Ishikawa (cell line): ENCODE results near the gene CAPRIN1.

ENCODE experiments used
- CREB1 ChIP-seq: IDR thresholded peaks from 2 replicates; pipeline ENCODE4 v1.6.1; 2012; ENCODE audit warnings: low read depth
- EGR1 ChIP-seq: IDR thresholded peaks from 2 replicates; pipeline ENCODE4 v1.6.1; 2012
- EP300 ChIP-seq: IDR thresholded peaks from 2 replicates; pipeline ENCODE4 v1.6.1; 2012; ENCODE audit warnings: borderline replicate concordance
- RAD21 ChIP-seq: IDR thresholded peaks from 2 replicates; pipeline ENCODE4 v1.6.1; 2012; ENCODE audit warnings: low read depth
- TAF1 ChIP-seq: IDR thresholded peaks from 2 replicates; pipeline ENCODE4 v1.6.1; 2012; ENCODE audit warnings: low read depth, mild to moderate bottlenecking
- TCF12 ChIP-seq: IDR thresholded peaks from 2 replicates; pipeline ENCODE4 v1.6.1; 2012; ENCODE audit warnings: low read depth
- YY1 ChIP-seq: IDR thresholded peaks from 2 replicates; pipeline ENCODE4 v1.6.1; 2012; ENCODE audit warnings: low read depth
- ZBTB7A ChIP-seq: IDR thresholded peaks from 2 replicates; pipeline ENCODE4 v1.6.1; 2012; ENCODE audit warnings: low read depth
- TF ChIP-seq, protein P1 (sequence below): IDR thresholded peaks from 2 replicates; pipeline ENCODE4 v1.6.1; 2012; ENCODE audit warnings: low read depth, mild to moderate bottlenecking

DNA sequence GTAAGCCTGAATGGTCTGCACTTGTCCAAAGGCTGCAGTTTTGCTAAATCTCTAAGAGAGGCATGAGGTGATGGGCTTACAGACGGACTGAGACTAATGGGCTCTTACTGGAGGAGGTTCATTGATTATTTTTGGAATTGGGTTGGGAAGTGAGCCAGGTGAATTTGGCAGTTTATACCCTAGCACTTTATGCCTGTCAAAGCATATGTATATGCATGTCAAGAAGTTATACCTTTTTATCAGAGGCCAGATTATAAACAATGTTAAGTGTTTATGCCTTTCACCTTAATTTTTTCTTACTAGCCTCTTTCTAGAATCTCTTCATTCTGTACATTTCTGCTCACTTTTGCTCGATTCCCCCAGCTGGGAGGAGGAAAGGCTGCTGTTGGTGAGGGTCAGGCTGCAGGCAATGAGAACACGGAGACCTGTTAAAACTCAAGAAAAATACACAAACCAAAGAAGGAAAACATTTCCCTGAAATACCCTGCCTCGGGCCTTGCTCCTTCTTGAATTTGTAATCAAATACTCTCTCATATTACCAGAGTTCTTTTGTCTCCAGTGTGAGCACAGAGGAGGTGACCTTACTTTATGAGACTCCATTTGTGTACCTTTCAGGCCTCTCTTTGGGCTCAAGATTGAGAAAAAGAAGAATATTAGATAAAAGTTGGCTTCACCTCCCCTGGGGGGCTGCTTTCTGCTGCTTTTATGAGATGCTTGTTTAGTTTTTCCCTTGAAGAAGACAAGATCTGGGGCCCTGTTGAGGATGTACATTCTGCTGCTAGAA, 73.5 kb downstream of the CAPRIN1 start:
- TF ChIP-seq TCF12 (no peak), EP300 (no peak), EGR1 (no peak), RAD21 (no peak), TAF1 (no peak), CREB1 (no peak), YY1 (no peak), ZBTB7A (no peak)
- TF ChIP-seq, protein P1, sequence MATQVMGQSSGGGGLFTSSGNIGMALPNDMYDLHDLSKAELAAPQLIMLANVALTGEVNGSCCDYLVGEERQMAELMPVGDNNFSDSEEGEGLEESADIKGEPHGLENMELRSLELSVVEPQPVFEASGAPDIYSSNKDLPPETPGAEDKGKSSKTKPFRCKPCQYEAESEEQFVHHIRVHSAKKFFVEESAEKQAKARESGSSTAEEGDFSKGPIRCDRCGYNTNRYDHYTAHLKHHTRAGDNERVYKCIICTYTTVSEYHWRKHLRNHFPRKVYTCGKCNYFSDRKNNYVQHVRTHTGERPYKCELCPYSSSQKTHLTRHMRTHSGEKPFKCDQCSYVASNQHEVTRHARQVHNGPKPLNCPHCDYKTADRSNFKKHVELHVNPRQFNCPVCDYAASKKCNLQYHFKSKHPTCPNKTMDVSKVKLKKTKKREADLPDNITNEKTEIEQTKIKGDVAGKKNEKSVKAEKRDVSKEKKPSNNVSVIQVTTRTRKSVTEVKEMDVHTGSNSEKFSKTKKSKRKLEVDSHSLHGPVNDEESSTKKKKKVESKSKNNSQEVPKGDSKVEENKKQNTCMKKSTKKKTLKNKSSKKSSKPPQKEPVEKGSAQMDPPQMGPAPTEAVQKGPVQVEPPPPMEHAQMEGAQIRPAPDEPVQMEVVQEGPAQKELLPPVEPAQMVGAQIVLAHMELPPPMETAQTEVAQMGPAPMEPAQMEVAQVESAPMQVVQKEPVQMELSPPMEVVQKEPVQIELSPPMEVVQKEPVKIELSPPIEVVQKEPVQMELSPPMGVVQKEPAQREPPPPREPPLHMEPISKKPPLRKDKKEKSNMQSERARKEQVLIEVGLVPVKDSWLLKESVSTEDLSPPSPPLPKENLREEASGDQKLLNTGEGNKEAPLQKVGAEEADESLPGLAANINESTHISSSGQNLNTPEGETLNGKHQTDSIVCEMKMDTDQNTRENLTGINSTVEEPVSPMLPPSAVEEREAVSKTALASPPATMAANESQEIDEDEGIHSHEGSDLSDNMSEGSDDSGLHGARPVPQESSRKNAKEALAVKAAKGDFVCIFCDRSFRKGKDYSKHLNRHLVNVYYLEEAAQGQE, result no peak
